Renal cortex interstitium (tissue), 11 donors: ENCODE data around the gene RABAC1. TPM values are rescaled to one million over a fixed set of nuclear protein-coding genes. Genes with fewer than 3 reads are reported as not detected.

ENCODE experiments used
- DNase-seq, 11 donors: peaks; one replicate each; pipeline ENCODE4 v3.0.0-alpha.2; 2013; ENCODE audit warnings: low read depth in 9 of 11, low spot score in 4 of 11; ENCODE audit errors: extremely low read depth in 1 of 11
- polyA plus RNA-seq, 3 donors: library from polyadenylated mRNA; unstranded; fragments of 120-200 nt; gene quantifications; one replicate each; pipeline ENCODE4 v1.2.1, GENCODE V29; 2013; ENCODE audit not compliant: insufficient read length in 3 of 3

Gene RABAC1
- polyA plus RNA-seq, 3 donors: 47.5 to 85.4 (median 81.1) TPM

DNA sequence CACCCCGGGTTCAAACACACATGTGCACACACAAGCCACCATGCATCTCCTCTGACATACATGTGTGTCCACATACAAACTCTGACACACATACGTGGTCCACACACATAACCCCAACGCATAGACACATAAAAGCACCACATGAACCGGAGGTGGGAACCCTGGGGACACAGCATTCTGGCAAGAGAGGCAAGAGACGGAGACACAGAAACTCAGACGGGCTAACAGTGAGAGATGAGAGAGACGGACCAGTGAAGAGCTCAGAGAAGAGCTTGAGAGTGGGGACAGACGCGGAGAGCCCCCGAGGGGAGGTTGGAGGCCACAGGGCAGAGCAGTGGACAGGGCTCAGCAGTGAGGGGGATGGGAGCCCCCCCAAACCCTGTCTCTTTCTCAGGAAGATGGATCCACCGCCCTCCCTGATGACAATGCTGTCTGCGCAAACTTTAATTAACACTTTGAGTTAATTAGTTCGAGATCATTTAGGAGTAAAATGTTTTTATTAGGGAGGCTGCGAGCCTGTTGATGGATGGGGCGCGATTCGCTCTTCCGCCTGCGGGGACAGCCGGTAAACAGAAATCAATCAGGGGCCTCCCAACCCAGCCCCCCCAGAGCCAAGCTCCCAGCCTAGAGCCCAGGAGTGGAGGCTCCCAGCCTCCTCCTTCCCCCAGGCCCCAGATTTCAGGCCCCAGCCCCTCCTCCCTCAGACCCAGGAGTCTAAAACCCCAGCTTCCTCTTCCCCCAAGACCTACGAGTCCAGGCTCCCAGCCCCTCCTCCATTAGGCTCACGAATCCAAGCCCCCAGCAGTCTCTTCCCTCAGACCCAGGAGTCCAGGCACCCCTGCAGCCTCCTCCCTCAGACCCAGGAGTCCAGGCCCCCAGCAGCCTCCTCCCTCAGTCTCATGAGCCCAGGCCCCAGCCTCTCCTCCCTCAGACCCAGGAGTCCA lies 21.3 kb downstream of the RABAC1 start:
- DNase-seq: no peak

DNA sequence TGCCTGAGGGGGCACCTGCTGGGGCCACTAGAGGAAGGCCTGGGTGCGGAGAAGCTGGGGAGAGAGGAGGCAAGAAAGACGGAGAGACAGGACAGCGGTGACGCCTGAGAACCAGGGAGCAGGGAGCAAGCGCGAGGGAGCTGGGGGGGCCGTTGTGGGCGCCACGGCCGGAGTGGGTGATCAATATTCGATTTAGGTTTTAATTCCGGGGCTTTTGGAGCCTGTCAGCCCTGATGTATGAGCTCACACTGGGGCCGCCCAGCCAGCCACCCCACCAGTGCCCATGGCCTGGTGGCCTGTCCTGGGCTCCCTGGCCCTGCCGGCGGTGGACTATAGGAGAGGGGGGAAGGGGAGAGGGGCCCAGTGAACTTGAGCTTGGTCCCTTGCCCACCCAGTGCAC lies 22.2 kb downstream of the RABAC1 start:
- DNase-seq: no peak

DNA sequence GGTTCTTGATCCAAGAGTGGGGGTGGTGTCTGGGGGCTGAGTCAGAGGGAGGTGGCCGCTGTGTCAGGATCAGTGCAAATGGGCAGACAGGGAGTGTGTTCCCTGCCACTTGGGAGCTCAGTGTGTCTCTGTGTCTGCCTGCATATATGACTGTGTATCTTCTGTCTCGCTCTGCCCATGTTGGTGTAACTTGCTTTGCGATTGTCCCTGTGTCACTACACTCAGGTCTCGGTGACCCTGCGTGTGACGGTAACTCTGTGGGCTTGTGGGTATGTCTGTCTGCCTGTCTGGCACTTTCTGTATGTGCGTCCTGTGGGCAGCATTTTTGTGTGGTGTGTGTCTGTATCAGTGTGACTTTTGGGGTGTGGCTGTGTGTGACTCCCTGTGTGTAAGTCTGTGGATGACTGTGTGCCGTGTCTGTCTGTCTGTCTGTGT lies 22.7 kb downstream of the RABAC1 start:
- DNase-seq: no peak

DNA sequence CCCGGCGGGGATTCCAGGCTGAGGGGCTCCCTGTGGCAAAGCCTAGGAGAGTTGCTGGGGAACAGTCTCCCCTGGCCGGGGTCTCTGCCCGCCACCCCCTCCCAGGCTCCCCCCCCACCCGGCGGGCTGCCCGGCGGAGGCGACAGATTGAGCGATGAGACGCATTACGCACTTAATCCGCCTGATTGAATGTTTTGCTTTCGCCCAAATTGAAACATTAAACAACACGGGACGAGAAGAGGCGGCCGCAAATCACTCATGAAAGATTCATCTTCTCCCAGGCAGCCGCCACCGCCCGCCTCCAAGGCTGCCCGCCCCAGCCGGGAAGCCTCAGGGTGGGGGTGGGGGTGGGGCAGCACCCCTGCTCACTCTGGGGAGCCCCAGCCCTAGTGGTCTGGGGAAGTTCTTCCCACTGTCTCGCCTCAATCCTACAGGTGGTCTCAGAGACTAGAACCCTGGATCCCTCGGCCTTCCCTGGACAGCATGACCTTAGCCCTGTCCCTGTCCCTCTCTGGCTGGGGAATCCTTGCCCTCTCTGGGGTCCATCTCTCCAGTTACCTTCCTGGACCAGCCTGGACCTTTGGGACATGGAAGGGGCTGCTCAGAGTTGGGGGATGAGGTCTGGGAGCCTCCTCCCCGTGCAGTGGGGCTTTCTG lies 23.2 kb downstream of the RABAC1 start:
- no peak for DNase-seq

DNA sequence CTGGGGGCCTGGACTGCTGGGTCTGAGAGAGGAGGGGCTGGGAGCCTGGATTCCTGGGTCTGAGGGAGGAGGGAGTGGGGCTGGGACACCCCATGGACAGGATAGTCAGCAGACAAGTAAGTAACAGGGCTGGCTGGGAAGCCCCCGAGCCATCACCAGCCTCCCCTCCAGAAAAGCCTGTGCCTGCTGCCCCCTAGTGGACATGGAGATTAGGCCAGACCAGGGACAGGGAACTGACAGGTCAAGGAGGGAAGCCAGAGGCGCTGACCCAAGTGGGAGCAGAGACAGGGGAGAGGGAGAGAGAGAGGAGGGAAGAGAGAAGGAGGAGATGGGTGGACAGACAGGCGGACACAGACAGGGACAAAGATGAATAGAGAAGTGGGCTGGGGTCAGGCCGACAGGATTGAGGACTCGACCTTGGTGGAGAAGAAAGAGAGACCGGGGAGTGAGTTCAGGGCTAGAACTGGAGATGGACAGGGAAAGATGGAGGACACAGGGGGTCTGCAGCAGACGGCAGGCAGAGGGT lies 24.2 kb downstream of the RABAC1 start:
- peak in 7 of 11 donors; percentile 23 to 66 (median 47) for DNase-seq

DNA sequence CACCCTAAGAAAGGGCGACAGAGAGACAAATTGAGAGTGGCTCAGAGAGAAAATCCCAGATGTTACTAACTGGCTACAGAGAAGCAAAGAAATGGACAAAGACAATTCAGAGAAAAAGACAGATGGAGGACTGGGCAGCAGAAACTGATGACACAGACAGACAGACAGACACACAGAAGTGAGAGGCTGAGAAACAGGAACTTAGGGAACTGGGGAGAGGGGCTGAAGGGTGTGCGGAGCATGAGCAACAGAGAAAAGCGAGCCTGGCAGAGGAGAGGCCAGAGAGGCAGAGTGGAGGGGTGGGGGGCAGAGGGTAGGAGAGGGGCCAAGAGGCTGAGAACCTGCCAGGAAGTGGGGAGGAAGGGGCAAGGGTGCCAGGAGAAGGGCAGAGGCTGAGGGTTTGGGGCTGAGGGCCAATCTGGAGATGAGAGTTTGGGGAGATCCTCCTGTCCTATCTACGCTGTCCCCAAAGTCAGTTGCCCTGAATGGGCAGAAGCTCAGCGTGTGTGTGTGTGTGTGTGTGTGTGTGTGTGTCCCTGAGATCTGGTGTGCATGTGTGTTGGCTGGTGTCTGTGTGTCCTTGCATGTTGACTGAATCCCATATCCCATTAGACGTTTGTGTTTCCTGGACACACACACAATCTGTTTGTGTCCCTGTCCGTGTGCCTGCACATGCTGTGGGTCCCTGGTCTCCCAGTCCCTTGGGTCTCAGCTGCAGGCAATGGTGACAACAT lies 25.3 kb downstream of the RABAC1 start:
- no peak for DNase-seq

DNA sequence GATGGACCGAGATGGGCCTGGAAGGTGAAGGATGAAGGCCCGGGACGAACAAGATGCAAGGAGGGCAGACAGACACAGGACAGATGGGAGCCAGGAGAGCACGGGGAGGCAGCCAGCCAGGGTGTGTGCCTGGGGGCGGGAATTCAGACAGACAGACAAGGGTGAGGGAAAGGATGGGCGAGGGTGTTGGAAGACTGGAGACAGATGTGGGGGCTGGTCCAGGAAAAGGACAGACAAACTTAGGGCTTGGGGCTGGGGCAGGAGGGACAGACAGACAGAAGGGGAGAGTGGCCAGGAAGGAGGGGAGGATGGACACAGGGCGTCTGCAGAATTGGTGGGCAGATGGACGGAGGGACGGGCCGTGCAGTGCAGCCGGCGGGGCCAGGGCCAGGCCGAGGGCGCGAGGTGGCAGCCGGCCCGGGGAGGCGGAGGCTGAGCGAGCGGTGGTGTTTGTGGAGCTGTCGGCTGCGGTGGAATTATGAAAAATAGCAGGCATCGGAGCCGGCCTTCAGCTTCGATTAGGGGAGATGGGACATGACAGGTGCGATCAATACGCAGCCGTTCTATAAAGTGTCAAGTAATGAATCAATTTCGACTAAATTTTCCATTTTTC lies 26.3 kb downstream of the RABAC1 start:
- no peak for DNase-seq

DNA sequence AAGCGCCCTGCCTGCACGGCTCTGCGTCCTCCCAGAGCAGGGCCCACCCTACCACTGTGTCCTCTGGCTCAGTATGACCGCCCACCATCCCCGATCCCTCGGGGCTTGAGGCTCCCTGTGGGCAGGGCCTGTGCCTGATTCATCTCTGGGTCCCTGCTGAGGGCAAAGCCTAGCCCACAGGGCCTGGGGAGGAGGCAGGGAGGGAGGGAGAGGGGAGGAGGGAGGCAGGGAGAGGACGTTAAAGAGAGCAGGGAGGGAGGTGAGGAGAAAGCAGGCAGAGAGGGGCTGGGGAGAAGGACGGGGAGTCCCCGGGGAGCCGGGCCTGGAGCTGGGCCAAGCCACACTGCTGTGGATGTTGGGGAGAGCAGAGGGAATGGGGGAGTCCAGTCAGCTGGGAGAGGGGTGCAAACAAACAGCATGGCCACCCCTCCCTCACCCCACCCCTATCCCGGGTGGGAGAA lies 26.8 kb downstream of the RABAC1 start:
- no peak for DNase-seq

DNA sequence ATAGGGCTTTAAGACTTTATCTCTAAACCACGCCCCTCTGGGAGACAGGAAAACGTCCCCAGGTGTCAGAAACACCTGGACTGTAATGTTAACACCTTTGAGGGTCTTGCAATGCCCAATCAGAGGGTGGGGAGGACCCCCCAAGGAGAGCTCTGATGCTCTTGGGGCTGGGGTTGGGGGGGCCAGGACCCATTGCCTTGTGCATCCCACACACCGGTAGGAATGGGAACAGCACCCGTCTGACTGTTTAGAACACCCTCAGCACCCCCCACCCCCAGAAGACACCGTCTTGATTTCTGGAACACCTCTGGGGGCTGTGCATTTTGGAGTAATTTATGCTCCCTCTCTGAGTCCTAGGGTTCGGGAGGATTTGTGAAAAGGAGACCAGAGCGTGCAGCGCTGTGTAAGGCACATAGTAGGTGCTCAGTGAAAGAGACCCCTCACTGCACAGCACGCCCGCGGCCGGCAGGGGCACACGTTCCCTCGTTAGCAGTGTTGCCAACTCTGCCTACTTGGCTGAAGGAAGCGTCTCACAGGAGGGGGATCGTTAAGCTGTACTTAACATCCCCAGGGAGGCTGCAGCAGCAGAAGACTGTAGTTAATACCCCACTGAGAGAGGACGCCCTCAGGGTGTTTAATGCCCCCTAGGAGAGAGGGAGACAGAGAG lies 28.1 kb downstream of the RABAC1 start:
- no peak for DNase-seq

DNA sequence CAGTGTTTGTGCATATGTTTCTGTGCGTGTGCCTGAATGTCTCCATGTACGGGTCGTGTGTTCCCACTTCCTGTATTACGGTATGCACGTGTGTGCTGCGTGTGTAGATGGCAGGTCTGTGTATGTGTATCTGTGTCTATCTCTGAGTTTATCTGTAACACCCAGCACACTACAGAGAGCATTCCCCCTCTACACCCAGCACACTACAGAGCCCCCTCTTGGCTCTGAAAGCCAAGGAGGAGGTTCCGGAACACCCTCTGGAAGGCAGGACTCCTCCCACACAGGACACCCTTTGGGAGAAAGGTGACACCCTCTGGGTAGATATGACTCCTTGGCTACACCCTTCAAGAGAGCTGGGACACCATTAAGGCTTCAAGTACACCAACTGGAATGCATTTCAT lies 28.8 kb downstream of the RABAC1 start:
- no peak for DNase-seq

DNA sequence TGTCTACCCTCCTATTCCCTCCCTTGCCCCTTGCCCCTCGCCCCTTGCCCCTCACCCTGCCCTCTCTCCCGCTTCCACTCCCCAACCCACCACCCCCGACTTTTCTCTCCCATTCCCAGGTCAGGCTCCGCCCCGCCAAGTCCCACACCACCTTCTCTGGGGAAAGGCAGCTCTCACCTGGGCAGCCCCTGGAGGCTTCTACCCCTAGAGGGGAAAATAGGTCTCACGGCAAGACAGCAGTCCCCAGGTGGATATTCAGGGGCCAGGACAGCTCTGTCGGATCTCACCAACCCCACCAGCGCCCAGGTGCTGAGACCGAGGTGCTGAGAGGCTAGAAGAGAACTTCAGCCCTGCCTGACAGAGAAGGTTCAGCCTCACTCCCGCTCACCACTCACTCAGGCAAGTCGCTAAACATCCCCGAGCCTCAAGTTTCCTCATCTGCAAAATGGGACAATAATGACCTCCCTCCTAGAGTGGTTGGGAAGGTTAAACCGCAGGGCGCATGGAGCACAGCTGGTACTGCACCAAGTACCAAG lies 29.5 kb downstream of the RABAC1 start:
- DNase-seq: no peak

DNA sequence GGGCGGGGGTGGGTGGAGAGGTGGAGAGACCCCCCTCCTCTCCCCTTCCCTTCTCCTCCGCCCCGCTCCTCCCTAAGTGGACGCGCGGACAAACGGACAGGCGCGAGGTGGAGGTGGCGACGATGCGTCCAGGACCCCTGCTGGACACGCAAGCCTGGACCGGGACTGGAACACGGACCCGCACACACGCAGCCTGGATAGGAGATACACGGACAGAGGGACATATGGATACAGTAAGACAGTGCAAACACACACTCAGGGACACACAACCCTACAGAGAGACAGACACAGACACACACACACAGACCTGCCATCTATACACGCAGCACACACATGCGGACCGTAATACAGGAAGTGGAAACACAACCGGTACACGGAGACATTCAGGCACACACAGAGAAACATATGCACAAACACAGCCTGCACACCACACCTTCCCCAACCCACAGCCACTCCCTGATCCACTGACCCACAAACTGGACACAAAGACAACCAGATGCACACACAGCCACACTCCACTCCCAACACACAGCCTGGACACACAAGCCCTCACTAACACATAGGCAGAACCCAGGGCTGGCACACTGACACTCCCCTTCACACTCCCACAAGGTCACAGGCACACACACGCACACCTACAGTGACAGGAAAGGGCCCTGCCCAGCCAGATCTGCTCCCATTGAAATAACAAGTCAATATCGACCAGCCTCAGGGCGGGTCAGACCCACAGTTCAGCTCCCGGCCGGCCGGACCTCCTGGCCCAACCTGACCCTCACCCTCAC lies 30.2 kb downstream of the RABAC1 start:
- no peak for DNase-seq

DNA sequence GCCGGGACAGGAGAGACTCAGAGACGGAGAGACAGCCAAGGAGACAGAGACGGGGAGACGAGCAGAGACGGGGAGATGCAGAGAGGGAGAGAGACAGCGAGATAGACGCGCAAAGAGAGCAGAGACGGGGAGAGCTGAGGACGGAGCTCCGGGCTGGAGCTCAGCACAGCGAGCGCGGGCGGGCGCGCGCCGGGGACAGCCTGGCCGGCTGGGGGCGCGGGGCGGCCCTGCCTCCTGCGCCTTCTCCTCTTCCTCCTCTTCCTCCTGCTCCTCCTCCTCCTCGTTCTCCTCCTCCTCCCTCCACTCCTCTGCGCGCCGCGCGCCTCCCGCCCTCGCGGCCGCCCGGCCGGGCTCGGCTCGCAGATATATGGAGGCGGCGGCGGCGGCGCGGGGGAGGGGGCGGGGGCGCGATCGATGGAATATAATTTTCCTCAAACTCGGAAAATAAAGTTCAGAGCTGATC lies 30.9 kb downstream of the RABAC1 start, which contains the start of gene ERFL:
Gene ERFL (minus strand): TSS at position 229 of the 463 bp plus-strand sequence. CDS start 15,530 bp downstream, outside the sequence.
- DNase-seq: no peak

DNA sequence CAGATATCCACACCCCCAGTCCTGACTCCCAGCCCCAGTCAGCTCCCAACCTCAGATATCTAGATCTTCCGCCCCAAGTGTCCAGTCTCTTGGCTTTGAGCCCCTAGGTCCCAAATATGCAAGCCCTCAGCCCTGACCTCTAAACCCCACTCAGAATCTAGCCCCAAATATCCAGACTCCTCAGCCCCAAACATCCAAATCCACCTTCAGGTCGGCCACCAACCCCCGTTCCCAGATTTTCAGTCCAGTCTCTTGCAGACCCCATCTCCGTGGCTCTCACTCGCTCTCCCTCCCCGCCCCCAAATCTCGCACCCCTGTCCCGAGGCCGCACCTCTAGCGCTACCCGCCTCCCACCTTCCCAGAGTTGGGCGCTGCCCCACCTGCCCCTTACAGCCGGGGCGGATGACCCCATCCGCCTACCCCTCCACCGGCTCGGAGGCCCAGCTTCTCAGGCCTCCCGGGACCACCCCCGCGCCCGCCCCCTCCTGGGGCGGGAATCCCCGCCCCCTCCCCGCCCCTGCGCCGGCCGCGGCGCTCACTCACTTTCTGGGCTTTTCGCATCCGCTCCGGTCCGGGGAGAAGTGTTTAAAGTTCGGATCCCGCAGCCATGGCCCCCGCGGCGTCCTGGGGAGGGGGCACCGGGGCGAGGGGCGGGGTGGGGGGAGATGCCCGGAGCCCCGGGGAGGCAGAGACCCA lies 31.5 kb downstream of the RABAC1 start:
- DNase-seq: no peak

DNA sequence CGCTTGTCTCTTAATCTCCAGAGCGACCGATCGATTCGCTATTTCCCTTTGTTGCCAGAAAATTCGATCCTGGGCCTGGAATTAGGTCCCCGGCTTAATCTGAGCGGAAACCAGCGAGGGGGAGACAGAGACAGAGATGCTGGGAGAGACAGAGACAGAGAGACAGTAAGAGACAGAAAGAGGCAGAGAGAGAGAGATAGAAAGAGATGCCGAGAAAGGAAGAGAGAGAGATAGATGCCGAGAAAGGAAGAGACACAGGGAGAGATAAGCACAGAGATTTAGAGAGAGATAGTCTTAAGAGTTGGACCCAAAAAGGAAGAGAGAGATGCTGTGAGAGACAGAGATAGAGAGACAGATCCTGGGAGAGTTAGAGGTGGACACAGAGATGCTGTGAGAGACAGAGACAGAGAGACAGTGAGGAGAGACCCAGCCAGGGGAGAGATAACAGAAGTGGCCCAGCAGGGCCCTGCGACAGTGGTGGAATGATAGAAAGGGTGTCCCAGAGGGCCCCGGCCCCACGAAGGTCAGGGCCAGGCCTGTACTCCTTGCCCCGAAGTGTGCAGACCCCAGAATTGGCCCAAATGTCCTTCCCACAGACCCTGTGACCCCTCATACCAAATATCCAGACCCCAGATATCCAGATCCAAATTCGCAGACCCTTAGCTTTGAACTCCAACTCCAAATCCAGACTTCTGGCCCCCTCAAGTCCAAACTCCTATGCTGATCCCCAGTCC lies 32.2 kb downstream of the RABAC1 start:
- no peak for DNase-seq
